ENCODE results near the gene PPP1R1C.

The PPP1R1C gene

DNA sequence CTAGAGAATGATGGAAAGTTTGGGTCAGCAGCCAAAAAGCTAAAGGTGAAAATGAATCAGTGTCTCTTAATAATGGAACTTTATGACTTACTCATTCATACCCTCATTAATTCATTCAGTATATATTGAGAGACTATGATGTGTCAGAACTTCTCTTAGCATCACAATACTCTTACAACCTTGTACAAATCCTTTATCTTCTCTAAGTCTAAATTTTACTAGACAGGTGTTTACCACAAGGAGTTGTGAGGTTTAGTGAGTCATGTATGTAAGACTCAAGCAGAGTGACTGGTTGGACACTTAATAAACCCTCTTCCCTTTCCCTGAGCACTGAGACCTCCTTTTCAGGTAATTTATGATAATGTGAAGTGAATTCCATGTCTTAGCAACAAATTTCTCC, 129.6 kb downstream of the PPP1R1C start:
- no peak for DNase-seq

DNA sequence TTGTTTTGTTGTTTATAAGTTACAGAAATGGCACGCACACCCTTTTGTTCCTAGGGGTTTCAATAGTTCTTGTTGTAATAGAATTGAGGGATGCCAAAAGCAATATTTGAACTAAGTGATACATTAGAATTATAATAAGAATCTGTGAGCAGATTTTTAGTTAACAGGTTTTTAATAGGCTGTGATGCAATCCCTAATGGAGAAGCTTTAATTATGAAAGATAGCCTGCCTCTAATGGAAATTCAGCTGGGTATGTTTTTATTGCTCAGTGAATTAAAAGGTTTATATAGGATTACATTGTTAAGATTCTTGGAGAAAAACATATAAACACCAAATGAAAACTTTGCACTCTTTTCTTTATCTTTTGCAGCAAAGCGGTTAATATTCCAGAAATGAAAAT, 131.1 kb downstream of the PPP1R1C start:
- no peak for DNase-seq

DNA sequence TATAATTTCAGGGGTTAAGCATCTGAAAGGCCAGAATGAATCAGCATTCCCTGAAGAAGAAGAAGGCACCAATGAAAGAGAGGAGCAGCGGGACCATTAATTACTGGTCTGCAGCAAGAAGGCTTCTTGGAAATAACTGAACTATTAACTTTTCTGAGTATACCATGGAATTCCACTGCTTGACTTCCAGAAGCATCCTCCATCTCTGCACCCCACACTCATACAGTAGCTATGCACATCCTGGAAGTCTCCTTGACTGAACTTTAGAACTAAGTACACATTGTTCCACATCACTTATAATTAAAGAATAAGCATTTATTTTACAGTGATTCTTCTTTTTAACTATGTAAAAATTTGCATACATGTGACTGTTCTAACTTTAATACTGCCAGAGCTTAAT, 131.5 kb downstream of the PPP1R1C start:
- DNase-seq, result no peak

DNA sequence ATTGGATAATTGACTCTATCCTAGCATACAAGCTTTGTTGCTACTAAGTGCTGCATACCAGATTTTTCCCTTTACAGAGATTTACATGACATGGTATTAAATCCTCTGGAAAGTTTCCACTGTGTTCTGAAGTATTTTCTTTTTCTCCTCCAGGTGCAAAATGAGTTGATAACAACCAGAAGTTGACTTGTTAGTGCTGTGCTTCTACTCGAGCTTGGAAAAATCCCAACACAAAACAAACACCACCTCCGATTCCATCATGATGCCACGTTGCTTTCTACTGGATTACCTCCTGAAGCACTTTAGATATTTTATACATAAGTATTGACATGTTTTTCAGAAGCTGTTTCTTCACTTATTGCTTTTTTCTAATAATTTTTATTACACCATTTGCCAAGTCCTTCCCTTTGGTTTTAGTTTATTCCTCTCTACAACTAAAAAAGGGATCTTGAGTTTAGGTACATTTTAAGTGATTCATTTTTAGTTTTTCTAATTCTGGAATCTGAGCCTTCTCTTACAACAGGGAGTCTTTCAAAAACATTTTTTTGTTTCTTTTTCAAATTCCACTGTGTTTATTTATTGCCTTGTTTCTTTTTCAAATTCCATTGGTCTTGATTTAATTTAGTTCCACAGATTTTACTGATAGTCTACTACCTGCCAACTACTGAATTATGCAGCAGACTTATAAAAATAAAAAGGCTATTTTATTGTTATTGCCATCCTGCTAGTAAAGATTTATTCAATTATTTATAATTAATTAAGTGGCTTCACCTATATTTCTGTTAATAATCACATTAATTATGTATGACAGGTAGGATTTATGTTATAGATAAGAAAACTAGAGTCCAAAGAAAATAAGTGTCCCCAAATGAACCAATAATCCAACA, 143.4 kb downstream of the PPP1R1C start:
- no peak for DNase-seq

DNA sequence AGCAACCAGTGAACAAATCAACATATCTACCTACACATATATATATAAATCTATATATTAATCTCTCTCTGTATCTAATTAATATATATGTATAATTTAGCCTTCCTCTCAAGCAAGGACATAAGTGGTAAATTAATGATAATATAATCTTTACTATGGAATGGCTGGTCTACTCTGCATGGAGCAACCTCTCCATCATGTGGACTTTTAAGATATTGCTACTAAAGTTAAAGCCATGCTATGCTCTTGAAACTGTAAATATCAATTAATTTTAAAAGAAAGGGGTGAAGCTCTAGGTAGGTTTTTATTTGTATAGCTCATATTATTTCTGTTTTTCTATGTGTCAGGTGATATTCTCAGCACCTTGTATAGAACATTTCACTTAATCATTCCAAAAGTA, 147.0 kb downstream of the PPP1R1C start:
- DNase-seq, result peak; percentile 6

DNA sequence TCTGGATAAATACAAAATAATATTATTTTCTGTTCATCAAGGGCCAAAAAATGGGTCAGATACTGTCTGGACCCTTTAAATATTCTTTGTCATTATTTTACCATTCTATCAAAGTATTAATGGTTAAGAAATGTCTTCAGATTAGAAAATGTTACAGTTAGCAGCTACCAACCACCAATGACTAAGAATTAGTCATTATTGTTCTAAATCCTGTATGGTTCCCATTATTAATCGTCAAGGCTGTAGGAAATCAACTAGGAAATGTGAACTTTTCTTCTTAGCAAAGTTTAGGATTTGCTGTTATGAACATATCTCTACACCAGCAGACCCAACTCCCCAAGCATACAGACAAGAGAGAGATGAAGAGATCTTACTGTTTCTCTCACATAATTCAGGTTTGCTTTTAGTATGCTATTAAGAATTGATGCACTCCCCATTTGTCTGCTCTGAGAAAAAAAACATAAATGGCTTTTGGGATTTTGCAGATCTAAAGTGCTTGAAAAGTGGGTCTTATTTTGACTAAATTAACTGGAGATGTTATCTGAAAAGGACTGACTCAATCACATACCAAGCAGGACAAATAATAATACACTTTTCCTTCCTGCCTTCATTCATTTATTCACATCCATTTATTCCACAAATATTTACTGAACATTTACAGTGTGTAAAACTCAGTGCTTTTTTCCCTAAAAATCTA, 147.7 kb downstream of the PPP1R1C start:
- no peak for DNase-seq

DNA sequence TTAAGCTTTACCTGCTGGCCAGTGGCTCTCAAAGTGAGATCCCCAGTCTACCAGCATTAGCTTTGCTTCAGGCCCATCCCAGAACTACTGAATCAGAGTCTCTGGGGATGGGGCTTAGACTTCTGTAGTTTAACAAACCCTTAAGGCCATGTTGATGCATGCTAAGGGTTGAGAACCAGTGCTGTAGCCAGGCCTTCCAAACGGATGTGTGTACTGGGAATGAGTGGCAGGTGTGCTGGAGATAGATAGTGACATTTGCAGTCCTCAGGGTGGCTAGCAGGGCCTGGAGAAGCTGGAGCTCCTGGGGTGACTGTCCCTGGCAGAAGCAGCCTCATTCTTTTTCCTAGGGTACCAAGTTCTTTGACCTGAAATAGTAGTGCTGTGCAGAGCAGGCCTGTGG, 148.5 kb downstream of the PPP1R1C start:
- DNase-seq, result no peak

DNA sequence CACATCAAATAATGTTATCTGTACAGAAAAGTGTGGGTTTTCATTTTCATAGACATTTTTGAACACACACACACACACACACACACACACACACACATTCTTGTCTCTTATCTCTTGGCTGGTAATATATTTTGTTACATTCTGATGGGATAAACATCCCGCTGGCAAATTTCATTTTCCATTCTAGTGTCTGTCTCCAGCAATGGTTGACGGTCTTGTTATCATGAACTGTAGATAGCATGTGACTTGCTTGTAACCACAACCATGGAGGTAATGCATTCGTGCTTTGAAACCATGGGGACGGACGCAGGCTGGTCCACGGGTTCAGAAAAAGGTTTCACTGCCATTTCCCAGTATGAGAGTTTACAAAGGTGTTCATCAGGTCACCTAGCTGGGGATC, 156.4 kb downstream of the PPP1R1C start:
- no peak for DNase-seq

DNA sequence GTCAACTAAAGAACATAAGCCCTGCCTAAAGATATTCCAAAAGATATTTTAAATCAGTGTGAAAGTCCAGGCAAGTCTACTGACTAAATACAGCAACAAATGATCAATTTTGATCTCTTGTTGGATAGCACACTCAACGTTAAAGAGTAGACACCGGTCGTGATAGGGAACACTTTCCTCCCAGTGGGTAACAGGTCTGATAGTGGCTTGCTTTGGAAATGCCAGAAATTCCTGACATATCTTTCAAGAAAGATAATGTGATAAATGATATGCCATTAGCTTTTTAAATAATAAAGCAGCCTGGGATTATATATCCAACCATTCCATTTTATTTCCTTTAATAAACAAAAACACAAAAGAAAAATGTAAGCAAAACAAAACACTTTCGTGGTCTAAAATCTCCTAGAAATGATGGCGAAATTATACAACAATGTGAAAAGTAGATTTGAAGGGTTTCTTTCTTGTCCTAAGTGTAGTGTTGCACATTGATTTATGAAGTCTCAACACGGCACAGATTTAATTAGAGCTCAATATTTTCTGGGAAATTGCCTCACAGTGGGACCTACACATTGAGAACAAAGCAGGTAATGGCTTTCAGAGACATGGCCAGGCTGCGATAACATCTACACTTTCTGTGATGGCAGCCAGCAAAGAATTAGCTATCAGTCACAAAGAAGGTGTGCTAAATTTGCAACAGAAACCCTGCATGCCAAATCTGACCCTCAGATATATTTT, 158.6 kb downstream of the PPP1R1C start:
- no peak for DNase-seq

DNA sequence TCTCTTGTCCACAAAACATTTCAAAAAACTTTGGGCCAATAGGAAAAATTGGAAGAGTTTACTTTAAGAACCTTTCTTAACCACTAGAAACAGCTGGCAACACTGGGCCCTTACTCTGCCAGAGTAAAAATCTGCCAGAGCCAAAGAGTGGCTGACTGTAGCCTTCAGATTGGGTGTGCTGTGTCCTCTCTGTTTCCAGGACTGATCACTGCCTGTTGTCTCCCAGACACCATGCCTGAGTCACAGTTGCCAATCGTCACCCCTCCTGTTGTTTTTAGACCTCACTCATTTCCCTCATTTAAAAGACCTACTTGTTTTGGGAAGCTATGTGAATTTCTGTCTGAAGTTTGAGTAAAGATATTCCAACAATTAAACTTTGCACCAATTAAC, 159.1 kb downstream of the PPP1R1C start:
- DNase-seq, result no peak

DNA sequence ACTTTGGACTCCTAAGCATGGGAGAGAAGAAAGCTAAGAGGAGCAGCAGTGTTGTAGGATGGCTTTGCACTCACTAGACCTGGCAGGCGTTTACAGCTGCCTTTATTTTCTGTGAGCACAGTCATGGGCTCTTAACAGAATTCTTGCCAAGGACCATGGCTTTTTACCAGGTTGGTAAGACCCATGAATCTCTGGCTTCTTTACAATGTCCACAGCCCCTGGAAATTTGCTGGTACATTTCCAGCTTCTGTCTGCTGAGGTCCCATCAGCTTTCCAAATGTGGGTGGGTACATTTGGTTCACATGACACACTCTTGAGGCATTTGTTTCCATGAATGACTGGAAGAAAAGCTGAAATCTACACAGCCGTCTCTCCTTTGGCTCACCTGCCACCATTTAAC, 162.7 kb downstream of the PPP1R1C start:
- DNase-seq, result no peak

DNA sequence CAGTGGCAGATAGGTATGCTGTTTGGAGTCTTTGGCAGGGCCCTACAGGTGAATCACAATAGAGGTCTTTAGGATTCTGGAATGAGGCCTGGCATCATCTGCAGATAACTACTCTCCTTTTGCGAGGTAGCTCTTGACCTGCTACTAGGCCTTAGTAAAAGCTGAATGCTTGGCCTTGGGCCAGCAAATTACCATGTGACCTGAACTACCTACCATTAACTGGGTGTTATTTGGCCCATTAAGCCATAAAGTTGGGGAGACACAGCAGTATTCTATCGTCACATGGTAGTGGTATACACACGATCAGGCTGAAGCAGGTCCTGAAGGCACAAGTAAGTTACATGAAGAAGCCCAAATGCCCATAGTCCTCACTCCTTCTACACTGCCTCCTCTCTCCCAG, 178.2 kb downstream of the PPP1R1C start:
- no peak for DNase-seq

DNA sequence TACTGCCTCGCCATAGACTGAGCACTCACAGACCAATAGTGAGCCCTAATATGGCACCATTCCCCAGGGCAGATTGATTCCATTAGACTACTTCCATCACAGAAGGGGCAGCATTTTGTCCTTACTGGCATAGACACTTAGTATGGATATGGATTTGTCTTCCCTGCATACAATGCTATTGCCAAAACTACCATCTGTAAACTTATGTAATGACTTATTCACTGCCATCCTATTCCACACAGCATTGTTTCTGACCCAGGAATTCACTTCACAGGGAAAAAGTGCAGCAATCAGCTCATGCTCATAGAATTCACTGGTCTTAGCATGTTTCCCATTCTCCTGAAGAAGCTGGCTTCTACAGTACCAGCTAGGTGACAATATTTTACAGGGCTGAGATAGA, 179.0 kb downstream of the PPP1R1C start:
- no peak for DNase-seq

DNA sequence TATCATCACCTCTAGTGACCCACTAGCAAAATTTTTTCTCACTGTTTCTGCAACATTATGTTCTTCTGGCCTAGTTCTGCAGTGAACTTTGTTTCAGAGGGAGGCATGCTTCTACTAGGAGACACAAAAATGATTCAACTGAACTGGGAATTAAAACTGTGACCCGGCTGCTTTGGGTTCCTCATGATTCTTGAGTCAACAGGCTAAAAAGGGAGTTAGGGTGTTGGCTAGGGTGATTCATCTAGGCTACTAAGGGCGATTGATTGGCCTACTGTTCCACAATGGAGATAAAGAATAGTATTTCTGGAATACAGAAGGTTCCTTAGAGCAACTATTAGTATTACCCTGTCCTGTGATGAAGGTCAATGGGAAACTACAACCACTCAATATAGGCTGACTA, 179.5 kb downstream of the PPP1R1C start:
- no peak for DNase-seq

DNA sequence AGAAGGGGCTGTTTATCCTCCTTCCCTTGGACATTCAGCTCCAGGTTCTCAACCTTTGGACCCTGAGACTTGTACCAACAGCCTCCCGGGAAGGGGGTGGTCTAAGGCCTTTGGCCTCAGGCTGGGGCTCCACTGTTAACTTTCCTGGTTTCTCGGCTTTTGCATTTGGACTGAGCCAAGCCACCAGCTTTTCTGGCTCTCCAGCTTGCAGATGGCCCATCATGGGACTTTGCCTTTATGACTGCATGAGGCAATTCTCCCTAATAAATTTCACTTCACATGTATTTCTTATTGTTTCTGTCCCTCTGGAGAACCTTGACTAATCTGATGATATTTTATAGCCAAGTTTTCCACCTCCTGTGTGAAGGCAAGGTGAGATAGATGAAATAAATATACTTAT, 180.8 kb downstream of the PPP1R1C start:
- no peak for DNase-seq

DNA sequence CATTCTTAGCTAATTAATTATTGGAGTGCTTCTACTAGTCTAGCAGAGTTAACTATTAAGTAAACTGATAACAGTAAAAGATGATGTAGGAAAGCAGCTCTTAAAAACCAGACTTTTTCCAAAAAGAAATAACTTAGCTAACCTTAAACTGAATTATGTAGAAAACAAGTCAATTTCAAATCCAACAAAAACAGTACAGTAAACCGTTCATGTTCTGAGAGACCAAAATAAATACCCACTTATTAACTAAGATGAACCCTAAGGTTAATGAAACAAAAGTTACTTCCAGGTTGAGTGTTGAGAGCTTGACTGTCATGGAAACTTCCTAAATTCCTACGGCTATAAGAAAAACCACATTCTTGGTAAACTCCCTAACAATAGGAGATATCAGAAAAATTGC, 181.2 kb downstream of the PPP1R1C start:
- no peak for DNase-seq
